ENCODE measurements around the gene FBRS.

The FBRS gene

DNA sequence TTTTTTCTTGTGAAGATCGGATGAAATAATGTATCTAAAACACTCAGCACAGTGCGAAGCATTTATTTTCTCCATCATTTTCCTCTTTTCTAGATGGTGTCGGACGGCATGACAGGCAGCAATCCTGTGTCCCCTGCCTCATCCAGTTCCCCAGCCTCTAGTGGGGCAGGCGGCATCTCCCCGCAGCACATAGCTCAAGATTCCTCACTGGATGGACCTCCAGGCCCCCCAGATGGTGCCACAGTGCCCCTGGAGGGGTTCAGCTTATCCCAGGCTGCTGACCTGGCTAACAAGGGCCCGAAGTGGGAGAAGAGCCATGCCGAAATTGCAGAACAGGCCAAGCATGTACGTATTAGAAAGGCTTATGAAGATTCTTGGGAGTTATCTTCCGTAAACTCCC, 45.7 kb downstream of the FBRS start:
- TF ChIP-seq TAF1 (IDR thresholded peaks at IDR 0.05; ENCODE audit: borderline replicate concordance, low read depth, low read length) (no peak), POLR2AphosphoS5 (IDR thresholded peaks at IDR 0.05; ENCODE audit: low read depth, low read length) (no peak), POLR2A (IDR thresholded peaks at IDR 0.05; ENCODE audit: low read depth, low read length) (no peak)
- FAIRE-seq (no peak), DNase-seq (ENCODE audit: insufficient read length) (no peak)

DNA sequence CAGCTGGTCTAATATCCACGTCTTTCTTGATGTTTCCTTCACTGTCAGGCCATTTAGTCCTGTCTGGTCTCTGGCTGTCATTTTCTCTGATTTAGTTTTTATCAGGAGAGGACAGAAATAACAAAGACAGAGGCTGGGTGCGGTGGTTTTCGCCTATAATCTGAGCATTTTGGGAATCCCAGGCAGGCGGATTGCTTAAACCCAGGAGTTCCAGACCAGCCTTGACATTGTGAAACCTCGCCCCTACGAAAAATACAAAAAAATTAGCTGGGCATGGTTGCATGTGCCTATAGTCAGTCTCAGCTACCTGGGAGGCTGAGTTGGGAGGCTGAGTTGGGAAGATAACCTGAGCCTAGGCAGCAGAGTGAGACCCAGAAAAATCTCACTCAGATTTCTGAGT, 47.8 kb downstream of the FBRS start:
- FAIRE-seq = no peak
- no peak for DNase-seq (ENCODE audit: insufficient read length)
- TF ChIP-seq POLR2A (IDR thresholded peaks at IDR 0.05; ENCODE audit: low read depth, low read length) = no peak
- no peak for TF ChIP-seq TAF1 (IDR thresholded peaks at IDR 0.05; ENCODE audit: borderline replicate concordance, low read depth, low read length)
- TF ChIP-seq POLR2AphosphoS5 (IDR thresholded peaks at IDR 0.05; ENCODE audit: low read depth, low read length) = no peak

DNA sequence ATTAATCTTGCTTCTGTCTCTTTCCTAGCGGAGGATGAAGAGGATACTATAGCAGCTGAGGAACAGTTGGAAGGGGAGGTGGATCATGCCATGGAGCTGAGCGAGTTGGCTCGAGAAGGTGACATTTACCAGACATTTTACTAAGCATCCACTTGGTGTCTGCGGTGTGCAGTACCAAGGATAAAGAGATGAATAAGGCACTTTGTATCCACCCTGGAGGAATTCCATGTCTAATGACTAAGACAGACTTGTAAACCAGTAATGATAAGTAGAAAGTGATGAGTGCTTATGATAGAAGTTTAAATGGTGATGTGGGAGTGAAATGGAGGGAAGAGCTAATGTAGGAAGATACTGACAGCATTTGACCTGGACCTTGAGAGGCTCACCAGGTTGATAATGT, 52.7 kb downstream of the FBRS start:
- TF ChIP-seq TAF1 (IDR thresholded peaks at IDR 0.05; ENCODE audit: borderline replicate concordance, low read depth, low read length) (no peak), POLR2A (IDR thresholded peaks at IDR 0.05; ENCODE audit: low read depth, low read length) (no peak), POLR2AphosphoS5 (IDR thresholded peaks at IDR 0.05; ENCODE audit: low read depth, low read length) (no peak)
- no peak for FAIRE-seq

DNA sequence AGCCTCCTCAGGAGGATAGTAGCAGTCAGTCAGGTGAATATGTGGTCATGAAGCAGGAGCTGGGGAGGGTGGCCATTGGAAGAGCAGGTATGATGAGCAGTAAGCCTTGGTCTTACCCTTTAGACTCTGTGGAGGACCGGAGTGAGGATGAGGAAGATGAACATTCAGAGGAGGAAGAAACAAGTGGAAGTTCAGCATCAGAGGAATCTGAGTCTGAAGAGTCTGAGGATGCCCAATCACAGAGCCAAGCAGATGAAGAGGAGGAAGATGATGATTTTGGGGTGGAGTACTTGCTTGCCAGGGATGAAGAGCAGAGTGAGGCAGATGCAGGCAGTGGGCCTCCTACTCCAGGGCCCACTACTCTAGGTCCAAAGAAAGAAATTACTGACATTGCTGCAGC, 53.5 kb downstream of the FBRS start:
- DNase-seq (ENCODE audit: insufficient read length) = no peak
- no peak for FAIRE-seq
- TF ChIP-seq POLR2A (IDR thresholded peaks at IDR 0.05; ENCODE audit: low read depth, low read length) (no peak), POLR2AphosphoS5 (IDR thresholded peaks at IDR 0.05; ENCODE audit: low read depth, low read length) (no peak), TAF1 (IDR thresholded peaks at IDR 0.05; ENCODE audit: borderline replicate concordance, low read depth, low read length) (no peak)

More for the DNA sequence above, 52.7 kb downstream of the FBRS start:
- no peak for DNase-seq (ENCODE audit: insufficient read length)

DNA sequence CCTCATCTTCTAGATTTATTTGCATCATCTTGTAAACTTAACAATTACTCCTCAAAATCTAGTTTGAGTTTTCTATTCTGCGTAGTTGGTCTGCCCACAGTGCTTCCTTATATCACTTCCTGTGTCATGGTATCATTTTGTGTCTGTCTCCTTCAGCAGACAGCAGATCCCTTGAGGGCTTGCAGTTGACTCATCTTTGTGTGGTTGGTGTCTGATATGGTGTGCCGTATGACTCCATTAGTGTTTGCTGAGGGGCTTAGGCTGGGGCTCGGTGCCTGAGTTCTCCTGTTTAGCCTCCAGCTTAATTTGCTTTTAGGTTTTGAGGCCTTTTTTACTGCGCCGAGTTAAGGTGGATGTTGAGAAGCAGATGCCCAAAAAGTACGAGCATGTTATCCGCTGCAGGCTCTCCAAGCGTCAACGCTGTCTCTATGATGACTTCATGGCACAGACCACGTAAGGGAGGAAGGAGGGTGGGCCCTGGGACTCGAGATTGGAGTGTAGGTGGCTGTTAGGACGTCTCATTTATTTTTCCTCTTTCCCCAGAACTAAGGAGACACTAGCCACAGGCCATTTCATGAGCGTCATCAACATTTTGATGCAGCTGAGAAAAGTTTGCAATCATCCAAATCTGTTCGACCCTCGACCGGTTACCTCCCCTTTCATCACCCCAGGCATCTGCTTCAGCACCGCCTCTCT, 57.7 kb downstream of the FBRS start:
- DNase-seq (ENCODE audit: insufficient read length) = peak; percentile 31
- no peak for FAIRE-seq
- TF ChIP-seq POLR2A (IDR thresholded peaks at IDR 0.05; ENCODE audit: low read depth, low read length) (no peak; the same call in 1 of the 2 replicates), TAF1 (IDR thresholded peaks at IDR 0.05; ENCODE audit: borderline replicate concordance, low read depth, low read length) (no peak), POLR2AphosphoS5 (IDR thresholded peaks at IDR 0.05; ENCODE audit: low read depth, low read length) (no peak)

DNA sequence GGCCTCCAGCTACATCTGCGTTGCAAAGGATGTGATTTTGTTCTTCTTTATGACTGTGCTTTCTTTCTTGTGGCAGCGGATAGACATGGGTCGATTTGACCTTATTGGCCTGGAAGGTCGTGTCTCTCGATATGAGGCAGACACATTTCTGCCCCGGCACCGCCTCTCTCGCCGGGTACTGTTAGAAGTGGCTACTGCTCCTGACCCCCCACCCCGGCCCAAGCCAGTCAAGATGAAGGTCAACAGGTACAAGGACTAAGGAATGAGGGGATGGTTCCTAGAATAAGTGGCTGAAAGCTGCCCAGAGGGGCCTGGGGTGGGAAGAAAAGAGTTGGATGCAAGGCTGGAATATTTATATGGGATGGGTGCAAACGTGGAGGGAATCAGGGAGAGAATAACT, 61.9 kb downstream of the FBRS start:
- TF ChIP-seq POLR2A (IDR thresholded peaks at IDR 0.05; ENCODE audit: low read depth, low read length) = no peak
- TF ChIP-seq POLR2AphosphoS5 (IDR thresholded peaks at IDR 0.05; ENCODE audit: low read depth, low read length) = no peak
- DNase-seq (ENCODE audit: insufficient read length) (no peak), FAIRE-seq (no peak)

Measured in GM12892 (cell line).